HL-60 (cell line): ENCODE measurements around the gene RHNO1.

Experiments used
- GABPA ChIP-seq: IDR thresholded peaks from 2 replicates; pipeline ENCODE4 v1.6.1; 2012; ENCODE audit warnings: low read depth
- POLR2AphosphoS5 ChIP-seq: IDR thresholded peaks from 2 replicates; pipeline ENCODE4 v1.6.1; 2012; ENCODE audit warnings: low read depth
- REST ChIP-seq: IDR thresholded peaks from 2 replicates; pipeline ENCODE4 v1.6.1; 2012; ENCODE audit warnings: low read depth; ENCODE audit not compliant: insufficient replicate concordance
- SPI1 ChIP-seq: IDR thresholded peaks from 2 replicates; pipeline ENCODE4 v1.6.1; 2012; ENCODE audit warnings: low read depth, mild to moderate bottlenecking, borderline replicate concordance
- TF ChIP-seq, protein P1 (sequence below): IDR thresholded peaks from one replicate; pipeline ENCODE4 v1.5.1; 2011; ENCODE audit warnings: low read length, control low read depth, inconsistent platforms; ENCODE audit not compliant: insufficient read depth

DNA sequence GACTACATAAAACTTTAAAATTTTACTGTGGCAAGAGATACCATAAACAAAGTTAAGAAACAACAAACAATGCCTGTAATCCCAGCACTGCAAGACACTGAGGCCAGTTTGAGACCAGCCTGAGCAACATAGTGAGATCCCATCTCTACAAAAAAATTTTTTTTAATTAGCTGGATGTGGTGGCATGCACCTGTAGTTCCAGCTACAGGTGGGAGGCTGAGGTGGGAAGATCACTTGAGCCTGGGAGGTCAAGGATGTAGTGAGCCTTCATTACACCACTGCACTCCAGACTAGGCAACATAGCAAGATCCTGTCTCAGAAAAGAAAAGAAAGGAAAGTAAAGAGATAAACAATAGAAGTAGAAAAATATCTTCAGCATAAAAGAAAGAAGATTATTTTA lies 16.9 kb upstream of the RHNO1 start:
- TF ChIP-seq POLR2AphosphoS5 (no peak), SPI1 (no peak), GABPA (no peak), REST (no peak)
- TF ChIP-seq, protein P1, sequence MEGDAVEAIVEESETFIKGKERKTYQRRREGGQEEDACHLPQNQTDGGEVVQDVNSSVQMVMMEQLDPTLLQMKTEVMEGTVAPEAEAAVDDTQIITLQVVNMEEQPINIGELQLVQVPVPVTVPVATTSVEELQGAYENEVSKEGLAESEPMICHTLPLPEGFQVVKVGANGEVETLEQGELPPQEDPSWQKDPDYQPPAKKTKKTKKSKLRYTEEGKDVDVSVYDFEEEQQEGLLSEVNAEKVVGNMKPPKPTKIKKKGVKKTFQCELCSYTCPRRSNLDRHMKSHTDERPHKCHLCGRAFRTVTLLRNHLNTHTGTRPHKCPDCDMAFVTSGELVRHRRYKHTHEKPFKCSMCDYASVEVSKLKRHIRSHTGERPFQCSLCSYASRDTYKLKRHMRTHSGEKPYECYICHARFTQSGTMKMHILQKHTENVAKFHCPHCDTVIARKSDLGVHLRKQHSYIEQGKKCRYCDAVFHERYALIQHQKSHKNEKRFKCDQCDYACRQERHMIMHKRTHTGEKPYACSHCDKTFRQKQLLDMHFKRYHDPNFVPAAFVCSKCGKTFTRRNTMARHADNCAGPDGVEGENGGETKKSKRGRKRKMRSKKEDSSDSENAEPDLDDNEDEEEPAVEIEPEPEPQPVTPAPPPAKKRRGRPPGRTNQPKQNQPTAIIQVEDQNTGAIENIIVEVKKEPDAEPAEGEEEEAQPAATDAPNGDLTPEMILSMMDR: no peak
